GM21447 (cell line): ENCODE data around the gene RNF181.
"Not testable (repeated sequence)": the region's sequence is repeated elsewhere in the genome, so short reads cannot be mapped to it uniquely, and the experiment has no call there.

Experiments used
- ATAC-seq: cut with Tn5 transposase; IDR thresholded peaks from one replicate; pipeline ENCODE4 v1.9.1; 2021; ENCODE audit not compliant: unreplicated experiment

Gene RNF181

DNA sequence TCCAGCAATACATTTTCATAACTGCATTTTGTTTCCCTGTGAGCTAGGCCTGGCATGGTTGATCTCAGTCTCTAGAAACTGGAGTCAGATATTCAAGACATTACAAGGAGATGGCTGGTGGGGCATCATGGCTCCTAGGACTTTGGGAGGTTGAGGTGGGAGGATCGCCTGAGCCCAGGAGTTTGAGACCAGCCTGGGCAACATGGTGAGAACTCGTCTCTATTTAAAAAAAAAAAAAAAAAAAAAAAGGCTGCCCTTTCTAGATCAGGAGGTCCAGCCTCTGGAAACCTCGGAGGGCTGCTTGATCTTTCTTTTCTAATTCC, 18.5 kb upstream of the RNF181 start:
- no peak for ATAC-seq

DNA sequence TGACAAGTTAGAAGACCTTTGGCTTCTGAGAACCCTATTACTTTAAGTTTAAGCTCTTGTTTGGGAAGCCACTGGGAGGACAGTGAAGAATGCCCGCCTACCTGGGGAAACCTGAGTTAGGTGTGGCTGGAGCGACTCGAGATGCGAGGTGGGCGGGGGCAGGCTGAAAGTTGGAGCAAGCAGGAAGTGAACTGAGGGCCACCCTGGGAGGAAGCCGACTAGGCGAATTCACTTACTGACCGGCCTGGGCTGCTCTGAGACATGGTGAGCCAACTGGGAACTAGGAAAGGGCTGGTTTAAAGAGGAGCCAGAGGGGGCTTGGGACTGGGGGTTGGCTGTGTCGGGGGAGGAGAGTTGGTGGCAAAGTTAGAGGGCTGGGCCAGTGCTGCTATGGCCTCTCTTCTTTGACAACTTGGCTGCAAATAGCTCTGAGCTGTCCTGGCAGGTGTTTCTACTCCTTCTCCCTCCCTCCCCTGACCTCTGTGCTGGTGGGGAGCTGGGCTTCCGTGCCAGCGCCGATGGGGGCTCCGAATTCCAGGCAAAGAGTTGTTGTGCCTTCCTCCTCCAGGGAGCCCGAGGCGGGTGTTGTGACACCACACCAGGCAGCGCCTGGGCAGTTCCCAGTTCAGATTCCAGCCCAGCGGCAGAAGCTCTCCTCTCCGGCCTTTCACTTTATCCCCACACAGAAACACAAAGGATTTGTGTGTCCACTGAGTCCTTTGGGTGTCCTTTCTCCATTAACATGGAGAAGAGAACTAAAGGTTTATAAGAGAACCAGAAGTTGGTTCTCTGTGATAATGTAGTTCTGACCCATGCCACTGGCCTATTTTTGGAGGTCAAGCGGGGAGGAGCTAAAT, 17.9 kb upstream of the RNF181 start, which contains the start of gene VAMP8:
TSS of gene VAMP8 (plus strand) at position 201 of the 857 bp plus-strand sequence. CDS start at position 262, 61 bp downstream.
- ATAC-seq, result peak; percentile 68

DNA sequence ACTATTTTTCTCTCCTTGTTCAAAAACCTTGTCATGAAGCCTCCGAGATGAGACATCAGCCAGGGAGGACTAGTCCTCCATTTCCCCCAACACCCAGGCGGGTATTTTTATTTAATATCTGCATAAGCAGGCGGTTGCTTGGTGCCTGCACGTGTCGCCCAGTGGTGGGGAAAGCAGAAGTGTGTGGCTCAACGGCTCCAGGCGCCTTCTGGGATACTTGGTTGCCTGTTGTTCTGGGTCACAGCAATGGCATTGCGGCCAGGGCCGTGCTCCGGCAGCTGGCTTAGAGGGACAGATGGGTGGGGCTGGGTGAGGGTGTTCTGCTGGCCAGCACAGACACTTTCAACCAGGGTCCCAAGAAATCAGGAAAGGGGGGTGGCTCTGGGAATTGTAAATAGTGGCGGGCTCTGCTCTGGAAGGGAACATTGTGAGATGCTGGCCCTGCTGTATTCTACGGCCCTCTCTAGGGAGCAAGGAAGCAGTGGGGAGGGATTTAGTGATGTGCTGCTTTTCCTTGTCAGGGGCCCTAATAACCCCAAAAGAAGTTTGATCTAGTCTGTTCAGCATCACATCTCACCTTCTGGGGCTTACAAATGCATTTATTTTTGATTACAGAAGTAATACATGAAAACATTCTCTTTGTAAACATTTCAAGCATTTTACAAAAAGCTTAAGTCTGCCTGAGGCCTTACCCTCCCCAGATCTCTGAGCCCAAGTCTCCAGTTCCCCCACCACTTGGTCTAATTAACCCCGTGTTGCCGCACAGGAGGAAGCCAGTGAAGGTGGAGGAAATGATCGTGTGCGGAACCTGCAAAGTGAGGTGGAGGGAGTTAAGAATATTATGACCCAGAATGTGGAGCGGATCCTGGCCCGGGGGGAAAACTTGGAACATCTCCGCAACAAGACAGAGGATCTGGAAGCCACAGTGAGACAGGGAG, 17.0 kb upstream of the RNF181 start:
- peak; percentile 40 for ATAC-seq

DNA sequence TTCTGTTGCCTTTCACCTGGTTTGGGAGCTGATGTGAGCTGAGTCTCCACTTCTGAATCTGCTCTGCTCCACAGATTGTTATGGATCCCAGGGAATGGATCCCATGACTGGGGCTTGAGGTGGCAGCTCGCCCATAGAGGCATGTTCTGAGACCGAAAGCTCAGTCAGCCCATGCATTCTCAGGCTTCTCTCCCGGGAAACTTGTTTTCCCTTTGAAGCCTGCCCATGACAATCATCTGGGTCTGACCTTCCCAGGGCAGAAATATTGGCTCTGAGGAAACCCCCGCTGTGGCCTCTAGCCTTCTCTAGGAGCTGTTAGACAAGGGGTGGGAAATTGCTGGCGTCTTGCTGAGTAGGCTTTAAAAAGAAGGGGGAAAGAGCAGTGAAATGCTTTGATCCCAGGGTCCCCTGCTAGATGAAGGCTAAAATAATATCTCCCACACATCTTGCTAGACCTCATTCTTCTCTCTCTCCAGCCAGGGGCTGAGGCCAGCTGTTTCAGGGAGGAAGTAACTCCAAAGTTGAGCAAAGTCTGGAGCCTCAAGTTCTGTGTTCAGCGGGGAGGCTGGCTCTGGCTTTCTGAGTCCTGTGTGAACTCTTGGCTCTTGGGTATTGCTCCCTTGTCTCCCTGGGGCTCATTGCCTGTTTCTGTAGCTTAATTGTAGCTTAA, 16.1 kb upstream of the RNF181 start:
- no peak for ATAC-seq

DNA sequence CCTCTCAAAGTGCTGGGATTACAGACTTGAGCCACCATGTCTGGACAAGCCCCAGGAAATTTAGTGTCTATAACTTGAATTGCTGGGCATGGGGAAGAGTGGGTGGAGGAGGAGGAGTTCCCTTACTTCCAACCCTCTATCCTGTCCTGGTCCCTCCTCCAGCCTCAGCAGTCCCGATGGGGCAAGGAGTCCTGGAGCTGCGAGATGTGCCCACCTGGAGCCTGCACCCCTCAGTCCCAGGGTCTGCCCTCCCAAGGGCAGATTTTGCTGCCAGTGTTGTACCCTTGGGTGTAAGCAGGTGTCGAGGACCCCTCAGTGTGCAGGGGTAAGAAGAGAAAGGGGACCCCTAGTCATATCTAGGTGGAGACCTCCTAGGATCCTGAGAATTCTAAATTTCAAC, 15.3 kb upstream of the RNF181 start:
- no peak for ATAC-seq

DNA sequence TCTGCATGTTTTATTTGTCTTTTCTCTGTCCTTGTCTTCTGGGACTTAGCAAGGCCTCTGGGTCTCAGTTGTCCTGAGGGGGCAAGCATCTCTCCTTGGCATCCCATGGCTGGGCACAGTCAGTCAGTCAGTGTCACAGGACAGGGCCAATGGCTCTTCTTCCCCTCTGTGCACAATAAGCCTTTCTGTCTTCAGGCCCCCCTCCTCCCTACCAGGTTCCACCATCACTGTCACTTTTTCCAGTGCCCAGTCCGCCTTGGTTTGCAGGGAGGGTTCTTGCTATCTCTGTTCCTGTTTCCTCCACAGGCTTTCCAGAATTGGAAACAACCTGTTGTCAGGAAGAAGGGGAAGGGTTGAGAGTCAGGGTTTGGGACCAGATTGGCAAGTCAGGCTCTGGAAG, 13.1 kb upstream of the RNF181 start:
- no peak for ATAC-seq

DNA sequence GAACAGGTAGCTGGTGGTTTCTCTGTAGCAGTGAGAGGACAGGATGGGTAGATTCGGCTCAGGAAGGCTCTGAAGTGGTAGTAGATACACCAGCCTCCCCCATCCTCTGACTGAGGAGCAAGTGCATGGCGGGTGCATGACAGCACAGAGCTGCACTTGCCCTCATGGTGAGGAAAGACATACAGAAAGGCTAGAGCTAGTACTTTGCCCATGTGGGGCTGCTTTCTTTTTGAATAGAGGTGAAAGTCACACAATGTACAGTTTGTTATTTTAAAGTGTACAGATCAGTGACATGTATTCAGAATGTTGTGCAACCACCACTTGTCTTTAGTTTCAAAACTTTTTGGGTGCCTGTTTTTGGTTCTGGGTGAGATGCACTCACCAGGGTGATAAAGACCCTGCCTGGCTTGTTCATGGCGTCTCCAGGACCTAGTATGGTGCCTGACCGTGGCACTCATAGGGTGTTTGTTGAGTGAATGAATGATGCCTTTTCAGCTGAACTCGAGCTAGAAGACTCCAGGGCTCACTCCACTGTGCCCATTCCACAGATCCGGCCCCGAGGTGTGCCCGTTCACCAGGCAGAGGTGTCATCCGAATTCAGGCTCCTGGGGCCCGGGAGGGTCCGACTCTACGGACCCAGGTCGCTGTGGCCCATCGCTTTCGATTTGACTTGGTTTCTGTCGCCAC, 11.7 kb upstream of the RNF181 start:
- ATAC-seq, result peak; percentile 56

DNA sequence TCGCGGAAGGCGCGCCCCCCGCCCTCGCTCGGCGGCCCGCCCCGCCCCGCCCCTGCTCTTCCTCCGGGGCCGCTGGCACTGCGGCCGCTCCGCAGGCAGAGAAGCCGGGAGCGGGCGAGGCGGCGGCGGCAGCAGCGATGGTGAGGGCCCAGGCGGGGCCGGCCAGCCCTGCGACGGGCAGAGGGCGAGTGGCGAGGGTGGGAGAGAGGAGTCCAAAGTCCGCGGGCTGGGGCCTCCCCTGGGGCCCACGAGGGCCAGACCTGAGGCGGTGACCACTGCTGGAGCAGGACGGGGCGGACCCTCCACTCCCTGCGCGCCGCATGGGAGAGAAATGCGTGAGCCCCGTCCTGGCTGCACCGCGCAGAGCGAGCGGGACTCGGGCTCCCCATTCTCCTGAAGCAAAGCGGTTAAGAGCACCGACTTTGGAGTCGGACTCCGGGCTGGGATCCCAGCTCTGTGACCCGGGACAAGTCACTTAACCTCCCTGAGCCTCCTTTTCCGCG, 11.1 kb upstream of the RNF181 start, which contains the start of gene VAMP5:
TSS of gene VAMP5 (plus strand) at position 78 of the 503 bp plus-strand sequence. CDS start at position 138, 60 bp downstream.
- peak; percentile 17 for ATAC-seq

DNA sequence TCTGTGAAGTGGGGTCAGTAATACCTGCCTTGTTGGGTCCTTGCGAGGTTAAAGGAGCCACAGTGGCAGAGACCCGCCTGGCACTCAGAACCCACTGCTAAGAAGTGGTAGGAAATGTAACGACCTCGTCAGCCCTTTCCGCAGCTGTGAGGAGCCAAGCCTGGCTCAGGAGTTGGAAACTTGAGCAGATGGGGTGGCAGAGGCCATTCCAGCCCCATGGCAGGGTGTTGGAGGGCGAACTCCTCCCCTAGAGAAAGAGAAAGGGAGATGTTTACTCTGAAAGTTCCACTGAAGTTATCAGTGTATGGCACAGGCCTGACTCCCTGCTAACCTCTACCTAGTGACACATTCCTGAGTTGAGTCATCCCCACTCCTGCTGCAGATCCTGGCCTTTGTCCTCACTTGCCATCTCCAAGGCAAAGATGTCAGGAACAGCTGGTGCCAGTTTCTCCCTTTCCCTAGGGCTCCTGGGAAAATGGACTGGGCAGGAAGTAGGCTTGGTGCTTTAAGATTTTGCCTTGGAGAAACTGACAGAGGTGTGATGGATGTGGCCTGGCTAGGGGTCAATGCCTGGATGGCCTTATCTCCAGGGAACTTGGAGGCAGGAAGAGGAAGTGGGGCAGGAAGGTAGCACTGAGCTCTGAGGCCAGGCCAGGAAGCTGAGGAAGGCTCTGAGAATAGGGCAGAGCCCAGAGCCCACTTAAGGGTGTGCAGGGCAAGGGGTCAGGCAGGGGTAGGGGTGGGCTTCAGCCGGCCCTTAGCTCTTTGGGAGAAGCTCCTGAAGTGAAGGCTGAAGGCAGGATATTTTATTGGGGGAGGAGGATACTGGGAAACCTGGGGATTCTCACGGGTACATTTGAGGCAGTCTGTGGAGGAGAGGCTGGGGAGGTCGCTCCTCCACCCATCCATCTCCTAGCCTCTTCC, 10.4 kb upstream of the RNF181 start:
- ATAC-seq, result peak; percentile 57

DNA sequence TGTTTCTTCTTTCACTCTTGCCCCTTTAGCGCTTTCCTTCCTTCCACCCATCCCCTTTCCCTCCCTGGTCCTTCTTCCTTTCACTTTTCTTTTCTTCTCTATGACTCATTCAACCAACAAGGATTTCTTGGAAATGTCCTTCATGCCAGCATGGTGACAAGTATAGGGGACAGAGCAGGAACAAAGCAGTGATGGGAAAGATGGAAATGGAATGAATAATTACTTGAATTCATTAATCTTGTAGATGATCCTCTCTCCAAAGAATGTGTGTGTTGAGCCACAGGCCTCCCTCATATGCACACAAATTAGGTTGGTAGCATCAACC, 9.8 kb upstream of the RNF181 start:
- no peak for ATAC-seq

DNA sequence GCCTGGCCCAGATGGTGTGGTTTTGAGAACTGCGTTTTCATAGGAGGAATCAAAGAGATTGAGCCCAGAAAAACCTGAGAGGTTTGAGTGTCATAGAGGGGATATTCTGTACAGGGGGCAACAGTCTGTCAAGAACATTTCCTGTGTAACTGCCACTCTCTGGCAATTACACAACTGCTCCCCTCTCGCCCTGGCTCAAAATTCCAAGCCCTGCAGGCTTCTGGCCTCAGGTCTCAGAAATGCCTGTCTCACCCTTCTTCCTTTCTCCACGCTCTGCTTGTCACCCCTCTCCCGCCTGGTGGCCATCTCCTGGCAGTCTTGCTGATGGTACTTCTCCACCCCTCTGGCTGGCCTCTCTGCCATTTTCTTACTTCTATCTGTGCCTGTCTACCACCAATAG, 7.3 kb upstream of the RNF181 start:
- no peak for ATAC-seq

DNA sequence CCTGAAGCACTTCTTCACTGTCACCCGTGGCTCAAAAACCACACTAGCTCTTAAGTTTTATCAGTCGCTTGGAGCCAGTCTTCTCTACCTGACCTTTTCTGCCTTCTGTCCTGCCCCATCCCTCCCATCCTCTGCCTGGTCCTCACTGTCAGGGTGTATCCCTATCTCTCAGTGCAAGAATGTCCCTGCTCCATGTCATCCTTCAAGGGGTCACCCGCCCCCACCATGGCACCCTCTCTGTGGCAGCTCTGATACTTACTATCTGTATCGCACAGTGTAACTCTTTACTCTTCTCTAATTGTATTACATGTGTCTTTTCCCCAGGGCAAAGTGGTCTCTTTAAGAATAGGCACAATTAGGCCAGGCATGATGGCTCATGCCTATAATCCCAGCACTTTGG, 6.9 kb upstream of the RNF181 start:
- ATAC-seq, result no peak

DNA sequence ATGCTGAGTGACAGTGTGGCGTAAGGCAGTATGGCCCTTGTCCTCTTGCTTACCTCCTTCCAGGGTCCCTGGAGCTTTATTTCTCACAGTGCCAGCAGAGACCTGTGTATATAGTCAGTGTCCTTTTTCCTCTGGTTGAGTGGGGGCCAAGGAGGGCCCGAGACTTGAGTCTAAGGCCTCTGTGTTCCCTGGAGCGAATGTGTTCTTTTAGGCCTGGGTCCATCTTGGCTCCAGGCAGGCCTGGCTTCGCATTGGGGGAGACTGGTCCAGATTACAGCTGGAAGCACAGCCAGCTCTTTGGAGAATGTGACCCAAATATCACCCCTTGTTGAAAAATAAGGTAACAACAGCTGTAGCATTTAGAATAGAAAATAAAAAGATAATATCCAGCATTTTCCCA, 6.4 kb upstream of the RNF181 start:
- no peak for ATAC-seq

DNA sequence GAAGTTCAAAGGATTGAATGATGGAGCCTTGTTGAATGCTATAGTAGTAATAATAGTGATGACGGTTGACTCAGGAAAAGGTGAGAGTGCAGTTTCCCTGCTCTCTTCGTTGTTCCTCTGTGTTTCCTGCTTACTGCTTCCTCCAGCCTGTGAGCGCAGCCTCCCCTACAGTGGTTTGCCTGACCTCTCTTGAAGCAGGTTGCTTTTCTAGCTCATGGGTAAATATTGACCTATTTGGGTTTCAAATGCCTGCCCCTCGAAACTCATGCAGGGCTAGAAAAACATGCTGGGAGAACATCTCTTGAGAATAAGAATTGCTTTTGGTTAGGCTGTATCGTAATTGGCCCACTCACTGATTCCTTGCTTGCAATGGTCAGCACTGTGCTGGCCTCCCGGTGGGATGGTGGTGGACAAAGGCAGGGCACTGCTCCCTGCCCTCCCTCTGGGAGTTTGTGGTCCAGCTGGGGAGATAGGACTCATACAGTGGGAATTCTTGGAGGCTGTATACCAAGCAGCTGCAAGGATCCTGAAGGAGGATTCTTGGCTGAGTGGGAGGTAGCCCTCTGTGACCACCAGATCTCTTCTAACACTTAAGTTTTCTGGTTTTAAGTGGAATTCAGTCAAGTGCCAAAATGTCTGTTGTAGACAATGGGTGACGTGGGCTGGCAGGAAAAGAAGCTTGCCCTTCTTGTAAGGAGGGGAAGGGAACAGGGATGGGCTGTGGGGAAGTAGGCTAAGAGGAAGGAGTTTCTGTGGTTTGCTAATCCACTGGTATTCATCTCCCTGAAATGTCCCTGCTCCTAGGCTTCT, 5.4 kb upstream of the RNF181 start:
- ATAC-seq, result no peak

DNA sequence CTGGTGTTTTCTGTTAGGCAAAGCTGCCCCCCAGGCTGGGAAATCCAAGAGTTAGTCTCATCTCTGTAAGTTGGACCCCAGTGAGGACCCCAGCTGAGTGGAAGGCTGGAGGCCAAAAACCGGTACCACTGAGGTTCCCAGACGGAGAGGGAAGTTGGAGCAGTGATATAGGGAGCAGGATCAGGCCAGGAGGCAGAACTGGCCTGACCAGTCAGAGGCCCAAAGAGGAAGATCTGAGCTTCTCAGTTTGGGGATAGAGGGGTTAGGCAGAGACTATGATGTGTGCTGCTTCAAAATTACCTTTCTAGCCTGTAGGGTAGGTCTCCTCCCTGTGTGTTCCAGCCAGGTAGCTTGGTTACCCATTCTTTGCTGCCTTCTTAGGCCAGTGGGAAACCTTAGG, 4.6 kb upstream of the RNF181 start:
- no peak for ATAC-seq

DNA sequence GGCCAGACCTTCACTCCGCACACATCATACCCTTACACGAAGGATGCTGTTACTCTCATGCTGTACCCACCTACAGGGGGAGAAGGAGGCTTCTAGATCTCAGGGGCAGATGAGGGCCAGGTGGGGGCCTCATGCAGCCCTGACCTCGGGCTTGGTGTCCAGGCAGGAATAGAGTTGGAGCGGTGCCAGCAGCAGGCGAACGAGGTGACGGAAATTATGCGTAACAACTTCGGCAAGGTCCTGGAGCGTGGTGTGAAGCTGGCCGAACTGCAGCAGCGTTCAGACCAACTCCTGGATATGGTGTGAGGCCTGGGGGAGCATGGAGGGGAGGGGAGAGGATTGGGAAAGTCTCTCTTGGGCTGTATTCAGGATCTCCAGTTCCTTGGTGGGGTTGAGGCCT, 4.0 kb upstream of the RNF181 start:
- ATAC-seq, result no peak

DNA sequence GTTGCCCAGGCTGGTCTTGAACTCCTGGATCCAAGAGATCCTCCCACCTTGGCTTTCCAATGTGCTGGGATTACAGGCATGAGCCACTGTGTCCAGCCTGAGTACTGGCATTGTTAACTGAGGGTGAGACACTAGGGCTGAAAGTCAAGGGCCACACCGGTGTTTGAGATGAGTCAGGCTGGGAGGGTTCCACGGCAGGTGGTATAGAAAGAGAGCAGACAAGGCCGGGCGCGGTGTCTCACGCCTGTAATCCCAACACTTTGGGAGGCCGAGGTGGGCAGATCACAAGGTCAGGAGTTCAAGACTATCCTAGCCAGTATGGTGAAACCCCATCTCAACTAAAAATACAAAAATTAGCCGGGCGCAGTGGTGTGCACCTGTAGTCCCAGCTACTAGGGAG, 3.2 kb upstream of the RNF181 start:
- ATAC-seq, result not testable (repeated sequence)

DNA sequence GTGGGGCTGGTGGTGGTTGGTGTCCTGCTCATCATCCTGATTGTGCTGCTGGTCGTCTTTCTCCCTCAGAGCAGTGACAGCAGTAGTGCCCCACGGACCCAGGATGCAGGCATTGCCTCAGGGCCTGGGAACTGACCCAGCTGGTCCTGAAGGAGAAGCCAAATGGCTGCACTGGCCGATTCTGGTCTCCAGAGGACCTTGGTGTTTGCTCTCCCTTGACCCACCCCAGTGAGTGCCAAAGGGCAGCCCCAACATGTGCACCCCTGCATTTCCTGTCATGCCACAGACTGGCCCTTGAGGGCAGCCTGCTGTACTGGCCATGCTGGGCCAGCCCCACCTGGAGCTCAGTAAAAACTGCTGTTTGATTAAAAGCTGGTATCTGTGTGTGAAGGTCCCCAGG, 2.5 kb upstream of the RNF181 start:
- no peak for ATAC-seq
